ENCODE results near the gene SH3GL3. TPM values are rescaled to one million over a fixed set of nuclear protein-coding genes. Genes with fewer than 3 reads are reported as not detected.
A peak's percentile ranks its signal among the peaks of the same experiment; 100 is the strongest.

SH3GL3 gene
- total RNA-seq, 1 donor from 2014 or later = 0.26 TPM

DNA sequence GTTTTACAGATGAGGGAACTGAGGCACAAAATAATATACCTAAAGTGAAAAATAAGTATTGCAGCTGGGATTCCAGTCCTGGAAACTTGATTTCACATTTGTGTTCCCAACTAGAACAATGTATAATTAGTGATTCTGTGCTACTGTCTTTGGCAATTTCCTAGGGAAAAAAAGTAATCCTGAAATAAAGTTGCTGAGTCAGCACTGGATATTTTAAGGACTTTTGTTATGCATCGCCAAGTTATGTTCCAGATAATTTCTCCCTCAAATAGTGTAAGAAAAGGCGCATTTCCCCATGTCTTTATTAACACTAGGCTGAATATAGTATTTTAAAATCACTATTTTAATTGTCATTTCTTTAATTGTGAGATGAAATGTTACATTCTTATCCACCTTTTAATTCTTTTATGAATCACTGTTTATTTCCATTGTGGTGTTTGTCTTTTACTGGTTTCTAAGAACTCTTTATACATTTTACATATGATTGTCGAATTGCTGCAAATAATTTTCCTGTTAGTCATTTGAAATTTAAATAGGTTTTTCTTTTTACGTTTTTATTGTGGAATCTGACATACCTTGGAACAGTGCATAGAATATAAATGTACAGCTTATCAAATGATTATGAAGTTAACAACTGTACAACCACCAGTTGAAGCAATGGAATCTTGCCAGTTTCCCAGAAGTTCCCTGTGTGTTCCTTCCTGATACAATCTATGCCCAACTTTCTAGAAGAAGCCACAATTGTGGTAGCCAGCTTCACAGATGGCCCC, 56.6 kb downstream of the SH3GL3 start:
- DNase-seq (ENCODE audit: low spot score) = no peak

DNA sequence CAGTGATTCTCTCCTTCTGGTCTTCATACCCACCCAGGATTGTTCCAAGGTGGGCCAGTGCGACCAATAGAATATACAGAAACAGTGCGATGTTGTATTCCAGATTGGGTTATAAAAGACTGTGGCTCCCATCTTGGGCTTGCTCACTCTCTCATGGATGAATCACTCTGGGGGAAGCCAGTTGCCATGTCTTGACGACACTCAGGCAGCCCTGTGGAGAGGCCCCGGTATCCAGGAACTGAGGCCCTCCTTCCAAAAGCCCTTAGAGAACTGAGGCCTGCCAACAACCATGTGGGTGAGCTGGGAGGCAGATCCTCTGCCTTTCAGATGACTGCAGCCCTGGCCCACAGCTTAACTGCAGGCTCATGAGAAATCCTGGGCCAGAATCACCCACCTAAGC, 57.2 kb downstream of the SH3GL3 start:
- no peak for DNase-seq (ENCODE audit: low spot score)

DNA sequence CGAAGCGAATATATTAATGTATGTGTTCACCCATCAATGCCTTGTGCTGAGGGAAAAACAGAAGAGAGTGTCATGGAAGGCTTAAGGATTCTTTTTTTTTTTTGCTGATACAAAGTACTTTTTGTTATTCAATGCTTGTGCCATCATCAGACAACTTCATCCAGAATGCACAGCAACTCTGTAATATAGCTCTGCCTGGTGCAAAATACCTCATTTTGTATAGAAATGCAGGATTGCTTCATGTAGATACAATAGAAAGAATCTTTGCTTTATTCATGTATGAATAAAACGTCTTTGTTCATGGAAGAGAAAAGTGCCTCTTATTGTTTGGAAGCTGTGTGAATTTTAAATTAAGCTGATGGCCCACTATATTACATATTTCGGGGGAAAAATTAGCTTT, 62.9 kb downstream of the SH3GL3 start:
- no peak for DNase-seq (ENCODE audit: low spot score)

DNA sequence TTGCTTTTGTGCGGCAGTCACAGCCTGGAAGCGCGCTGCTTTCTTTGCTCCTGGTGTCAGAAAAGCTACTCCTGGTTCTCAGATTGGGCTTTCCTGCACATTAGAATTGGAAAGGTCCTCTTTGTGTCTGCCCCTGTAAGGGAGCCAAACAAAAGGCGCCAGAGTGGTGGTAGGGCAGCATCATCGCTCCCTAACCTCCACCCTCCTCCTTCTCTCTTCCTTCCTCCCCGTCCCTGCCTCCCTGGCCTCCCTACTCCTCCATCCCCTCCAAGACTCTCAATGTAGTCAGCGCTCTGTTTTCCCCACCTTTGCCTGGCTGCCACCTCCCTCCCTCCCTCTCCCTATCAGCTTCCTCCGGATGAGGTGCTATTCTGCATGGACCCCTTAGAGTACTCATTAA, 65.3 kb downstream of the SH3GL3 start:
- DNase-seq (ENCODE audit: low spot score) = no peak

DNA sequence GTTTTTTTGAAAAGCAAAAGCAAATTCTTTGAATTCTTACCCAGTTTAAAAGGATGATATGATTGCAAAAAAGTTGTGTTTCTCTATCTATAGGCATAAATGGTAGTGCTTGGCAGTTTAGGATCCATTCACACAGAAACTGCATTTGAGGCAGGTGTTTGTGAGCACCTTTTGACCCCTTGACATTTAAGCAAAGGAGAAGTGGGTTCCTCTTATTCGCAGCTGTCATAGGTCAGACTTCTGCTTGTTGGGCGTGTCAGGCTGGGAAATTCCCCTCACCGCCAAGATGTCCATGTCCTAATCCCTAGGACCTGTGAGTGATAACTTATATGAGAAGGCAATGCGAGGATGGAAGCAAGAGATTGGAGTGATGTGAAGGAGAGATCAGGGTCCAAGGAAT, 67.4 kb downstream of the SH3GL3 start:
- no peak for DNase-seq (ENCODE audit: low spot score)

DNA sequence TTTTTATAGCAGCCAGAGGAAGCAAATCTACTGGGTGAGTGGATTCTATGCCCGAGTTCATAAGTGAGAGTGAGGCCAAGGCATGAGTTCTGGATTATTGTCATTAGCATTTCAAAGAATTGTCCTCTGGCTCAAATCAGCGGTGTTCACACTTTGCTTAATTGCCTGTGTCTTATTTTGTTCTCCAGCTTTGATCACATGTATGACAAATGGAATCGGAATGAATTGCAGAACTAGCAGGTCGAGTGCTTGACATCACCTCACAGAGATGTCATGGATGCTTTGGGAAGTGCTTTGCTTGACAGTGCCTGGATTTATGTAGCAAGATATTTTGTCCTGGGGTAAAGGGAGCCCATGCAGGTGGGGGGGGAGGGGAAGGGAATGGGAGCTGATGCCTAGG, 68.0 kb downstream of the SH3GL3 start:
- no peak for DNase-seq (ENCODE audit: low spot score)

DNA sequence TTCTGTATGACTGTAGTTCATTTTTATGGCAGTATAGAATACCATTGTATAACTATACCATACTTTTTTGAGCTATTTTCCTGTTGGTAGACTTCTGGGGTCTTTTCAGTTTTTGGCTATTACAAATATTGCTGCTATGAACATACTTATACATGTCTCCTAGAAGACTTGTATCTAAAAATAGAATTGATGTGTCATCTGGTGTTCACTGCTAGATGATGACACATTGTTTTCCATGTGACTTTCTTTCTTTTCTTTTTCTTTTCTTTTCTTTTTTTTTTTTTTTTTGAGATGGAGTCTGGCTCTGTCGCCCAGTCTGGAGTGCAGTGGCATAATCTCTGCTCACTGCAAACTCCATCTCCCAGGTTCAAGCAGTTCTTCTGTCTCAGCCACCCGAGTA, 69.8 kb downstream of the SH3GL3 start:
- DNase-seq (ENCODE audit: low spot score) = no peak

DNA sequence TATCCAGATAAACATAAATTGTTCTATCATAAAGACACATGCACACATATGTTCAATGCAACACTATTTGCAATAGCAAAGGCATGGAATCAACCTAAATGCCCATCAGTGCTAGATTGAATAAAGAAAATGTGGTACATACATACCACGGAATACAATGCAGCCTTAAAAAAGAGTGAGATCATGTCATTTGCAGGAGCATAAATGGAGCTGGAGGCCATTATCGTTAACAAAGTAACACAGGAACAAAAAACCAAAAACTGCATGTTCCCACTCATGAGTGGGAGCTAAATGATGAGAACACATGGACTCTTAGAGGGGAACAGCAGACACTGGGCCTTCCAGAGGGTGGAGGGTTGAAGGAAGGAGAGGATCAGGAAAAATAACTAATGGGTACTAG, 79.2 kb downstream of the SH3GL3 start:
- DNase-seq (ENCODE audit: low spot score) = no peak

DNA sequence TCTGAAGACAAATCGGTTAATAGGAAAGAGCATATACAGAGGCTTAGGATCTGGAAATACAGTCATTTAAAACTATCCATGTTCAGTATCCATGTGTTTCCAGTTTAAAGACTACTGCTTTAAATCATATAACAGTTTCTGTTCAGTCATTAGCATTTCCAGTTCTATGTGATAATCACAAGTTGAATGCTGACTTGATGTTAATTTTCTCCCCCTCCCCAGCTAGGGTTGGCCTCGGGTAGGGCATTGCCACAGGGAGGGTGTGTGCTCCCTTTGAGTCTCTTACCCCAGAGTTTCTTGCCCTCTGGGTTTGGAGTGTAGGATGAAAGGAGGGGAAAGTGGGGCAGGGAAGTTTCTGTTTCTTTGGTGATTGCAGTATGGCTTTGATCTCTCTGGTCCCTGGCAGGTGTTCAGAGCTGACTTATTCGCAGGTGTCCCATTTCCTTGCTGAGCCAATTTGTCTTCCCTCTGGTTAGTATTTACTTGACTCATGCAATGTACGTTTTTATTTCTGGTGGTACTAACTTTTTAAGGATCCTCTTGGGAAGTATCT, 86.3 kb downstream of the SH3GL3 start:
- no peak for DNase-seq (ENCODE audit: low spot score)

DNA sequence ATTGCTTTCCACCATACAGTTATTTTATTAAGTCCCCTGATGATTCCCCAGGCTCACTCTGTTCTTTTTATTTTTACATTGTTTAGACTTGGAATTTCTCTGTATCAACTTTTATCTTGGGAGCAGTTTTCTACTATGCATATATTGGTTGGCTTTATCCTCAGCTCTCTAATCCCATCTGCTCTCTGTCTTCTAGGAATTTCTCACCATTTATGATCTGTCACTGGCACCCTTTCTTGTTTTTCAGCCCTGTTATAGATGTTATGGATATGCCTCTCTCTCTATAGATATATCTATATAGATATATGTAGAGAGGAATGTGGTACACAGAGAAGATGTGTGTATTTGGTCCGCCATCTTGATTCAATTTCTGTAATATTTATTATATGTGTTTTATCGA, 90.5 kb downstream of the SH3GL3 start:
- DNase-seq (ENCODE audit: low spot score) = no peak

DNA sequence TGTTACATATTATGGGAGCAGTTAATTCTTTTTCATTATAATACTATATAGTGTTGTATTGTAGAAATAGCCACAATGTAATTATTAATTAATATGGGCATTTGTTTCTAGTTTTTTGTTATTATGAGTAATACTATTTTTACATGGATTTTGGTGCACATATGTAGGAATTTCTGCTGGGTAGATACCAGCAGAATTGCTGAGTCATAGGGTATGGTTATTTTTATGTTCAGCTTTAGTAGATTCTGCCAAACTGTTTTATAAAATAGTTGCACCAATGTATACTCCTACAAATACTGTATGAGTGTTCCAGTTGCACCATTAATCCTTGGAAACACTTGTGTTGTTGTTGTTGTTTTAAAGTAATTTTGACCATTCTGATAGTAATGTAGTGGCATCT, 91.5 kb downstream of the SH3GL3 start:
- no peak for DNase-seq (ENCODE audit: low spot score)

DNA sequence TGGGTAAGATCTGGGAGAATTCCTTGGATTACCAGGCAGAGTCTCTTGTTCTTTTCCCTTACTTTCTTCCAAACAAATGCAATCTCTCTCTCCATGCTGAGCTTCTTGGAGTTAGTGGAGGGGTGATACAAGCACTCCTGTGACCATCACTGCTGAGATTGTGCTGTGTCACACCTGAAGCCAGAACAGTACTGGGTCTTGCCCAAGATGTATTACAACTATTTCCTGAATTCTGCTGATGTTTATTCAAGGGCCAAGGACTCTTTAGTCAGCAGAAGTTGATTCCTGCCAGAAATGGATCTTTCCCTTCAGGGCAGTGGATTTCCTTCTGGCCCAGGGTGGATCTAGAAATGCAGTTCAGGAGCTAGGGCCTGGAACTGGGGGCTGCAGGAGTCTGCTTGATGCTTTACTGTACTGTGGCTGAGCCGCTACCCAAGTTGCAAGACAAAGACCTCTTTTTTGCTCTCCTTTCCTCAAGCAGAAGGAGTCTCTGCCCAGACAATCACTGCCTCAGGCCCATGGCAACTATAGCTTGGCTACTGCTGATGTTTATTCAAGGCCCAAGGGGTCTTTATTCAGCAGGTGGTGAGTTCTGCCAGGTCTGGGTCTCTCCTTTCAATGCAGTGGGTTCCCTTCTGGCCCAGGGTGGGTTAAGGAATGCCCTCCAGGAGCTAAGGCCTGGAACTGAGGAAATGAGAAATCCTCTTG, 98.8 kb downstream of the SH3GL3 start:
- no peak for DNase-seq (ENCODE audit: low spot score)

DNA sequence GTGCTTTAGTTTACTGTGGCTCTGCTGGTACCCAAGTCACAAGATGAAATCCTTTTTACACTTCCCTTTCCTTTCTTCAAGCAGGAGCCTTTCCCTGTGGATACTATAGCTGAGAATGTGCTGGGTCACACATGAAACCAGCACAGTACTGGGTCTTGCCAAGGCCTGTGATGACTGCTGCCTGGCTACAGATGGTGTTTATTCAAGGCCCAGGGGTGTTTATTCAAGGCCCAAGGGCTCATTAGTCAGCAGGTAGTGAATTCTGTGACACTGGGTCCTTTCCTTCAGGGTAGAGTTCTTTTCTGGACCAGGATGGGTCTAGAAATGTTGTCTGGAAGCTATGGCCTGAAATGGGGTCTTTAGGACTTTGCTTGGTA, 99.4 kb downstream of the SH3GL3 start:
- DNase-seq (ENCODE audit: low spot score) = no peak

DNA sequence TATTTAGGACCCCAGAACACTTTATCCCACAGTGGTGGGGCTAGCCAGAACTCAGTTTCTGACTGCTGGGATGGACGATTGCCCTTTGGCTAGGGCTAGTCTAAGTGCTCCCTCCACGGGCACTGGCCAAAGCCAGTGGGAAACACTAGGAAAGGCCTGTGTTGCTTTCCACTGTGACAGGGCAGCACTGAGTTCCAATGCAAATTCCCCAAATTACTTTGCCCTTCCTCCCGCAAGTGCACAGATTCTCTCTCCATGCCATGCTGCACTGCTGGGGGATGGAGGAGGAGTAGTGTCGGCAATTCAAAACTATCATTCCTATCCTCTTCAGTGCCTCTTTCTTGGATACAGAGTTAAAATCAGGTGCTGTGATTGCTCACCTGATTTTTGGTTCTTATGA, 100.0 kb downstream of the SH3GL3 start:
- DNase-seq (ENCODE audit: low spot score) = no peak

DNA sequence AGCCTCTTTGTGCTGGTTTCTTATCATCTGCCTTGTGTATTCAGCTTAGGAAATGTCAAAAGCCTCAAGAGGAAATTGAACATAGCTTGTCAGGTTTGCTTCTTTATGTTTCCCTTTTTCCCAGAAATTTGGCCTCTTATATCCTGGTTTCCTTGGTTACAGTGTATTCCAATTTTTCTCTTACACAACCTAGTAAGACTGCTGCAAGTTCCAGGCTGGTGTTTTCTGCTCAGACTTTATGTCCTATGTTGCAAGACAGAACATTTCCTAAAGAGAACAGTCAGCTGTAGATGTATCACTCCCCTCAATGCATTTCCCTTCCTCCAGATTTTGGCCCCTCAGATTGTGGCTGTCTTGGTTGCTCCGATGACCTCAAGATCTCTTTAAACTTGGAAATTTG, 102.5 kb downstream of the SH3GL3 start:
- no peak for DNase-seq (ENCODE audit: low spot score)

DNA sequence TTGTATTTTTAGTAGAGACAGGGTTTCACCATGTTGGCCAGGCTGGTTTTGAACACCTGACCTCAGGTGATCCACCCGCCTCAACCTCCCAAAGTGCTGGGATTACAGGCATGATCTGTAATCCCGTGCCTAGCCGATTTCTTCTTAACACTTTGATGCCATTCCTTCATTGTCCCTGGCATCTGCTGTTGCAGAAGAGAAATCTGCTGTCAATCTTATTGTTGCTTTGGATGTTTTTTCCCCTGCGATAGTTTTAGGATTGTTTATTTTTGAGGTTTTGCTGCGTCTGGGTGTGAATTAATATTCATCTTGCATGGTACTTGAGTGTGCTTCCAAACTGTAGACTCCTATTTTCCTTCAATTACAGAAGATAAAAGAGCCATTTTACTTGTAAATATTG, 107.4 kb downstream of the SH3GL3 start:
- DNase-seq (ENCODE audit: low spot score) = no peak

DNA sequence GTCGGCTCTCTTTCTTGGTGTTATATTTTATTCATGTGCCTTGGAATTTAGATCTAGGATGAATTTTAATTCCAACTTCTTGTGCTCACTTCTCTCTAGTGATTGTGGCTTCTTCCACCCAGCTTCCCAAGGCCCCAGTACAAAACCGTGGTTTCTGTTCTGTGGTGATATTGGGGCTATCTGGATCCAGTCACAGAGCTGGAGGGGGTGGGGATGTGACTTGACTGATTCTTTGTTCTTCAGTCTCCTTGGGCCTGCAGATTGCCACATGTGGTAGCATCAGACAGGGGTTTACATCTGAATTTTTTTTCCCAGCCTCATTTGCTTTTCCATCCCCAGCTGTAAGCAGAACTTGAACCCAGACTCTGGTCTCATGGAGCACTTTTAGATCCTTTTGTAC, 108.2 kb downstream of the SH3GL3 start:
- no peak for DNase-seq (ENCODE audit: low spot score)

DNA sequence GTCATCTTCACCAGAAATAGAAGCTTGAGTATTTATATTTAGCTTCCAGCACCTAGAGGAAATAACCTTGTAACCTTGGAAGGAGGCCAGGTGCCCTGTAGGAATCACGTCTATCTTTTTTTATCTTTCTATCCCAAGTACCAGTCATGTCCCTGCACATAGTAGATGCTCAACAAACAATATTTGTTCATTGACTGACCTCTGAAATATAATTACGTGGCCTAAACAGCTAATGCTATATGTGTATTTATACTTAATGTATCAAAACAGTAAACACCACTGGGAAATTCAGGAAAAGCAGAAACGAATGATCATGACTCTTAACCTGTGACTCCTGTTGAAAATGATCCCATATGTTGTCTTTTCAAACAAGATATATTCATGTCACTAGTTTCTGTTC, 108.9 kb downstream of the SH3GL3 start:
- no peak for DNase-seq (ENCODE audit: low spot score)

DNA sequence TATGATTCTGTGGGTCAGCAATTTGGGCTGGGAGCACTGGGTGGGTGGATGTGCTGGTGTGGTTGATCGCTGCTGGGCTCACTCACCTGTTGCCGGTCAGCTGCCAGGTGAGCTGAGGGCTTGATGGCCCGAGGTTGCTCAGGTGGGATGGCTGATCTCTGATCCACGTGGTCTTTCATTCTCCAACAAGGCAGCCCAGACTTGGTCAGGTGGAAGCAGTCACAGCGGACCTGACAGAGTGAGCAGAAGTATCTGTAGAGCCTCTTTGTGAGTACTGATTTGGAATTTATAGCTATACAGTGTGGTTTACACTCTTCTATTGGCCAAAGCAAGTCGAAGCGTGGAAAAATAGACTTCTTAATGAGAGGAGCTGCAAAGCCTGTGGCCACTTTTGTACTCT, 109.6 kb downstream of the SH3GL3 start:
- no peak for DNase-seq (ENCODE audit: low spot score)

DNA sequence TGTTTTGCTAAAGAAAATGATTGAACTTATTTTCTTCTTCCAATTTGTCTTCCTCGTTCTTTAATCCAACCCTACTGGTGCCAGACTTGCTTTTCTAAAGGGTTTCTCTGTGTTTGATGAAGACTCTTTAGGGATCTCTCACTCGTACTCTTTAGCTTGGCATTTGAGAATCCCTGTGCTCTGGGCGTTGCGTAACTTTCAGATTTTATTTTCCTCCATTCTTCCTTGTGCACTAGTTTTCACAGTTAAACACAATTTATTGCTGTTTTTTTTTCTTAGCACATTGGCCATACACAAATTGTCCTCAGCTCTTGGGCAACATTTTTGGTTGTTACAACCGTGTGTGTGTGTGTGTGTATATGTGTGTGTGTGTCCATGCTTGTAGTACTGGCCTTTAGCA, 111.0 kb downstream of the SH3GL3 start:
- DNase-seq (ENCODE audit: low spot score) = no peak

DNA sequence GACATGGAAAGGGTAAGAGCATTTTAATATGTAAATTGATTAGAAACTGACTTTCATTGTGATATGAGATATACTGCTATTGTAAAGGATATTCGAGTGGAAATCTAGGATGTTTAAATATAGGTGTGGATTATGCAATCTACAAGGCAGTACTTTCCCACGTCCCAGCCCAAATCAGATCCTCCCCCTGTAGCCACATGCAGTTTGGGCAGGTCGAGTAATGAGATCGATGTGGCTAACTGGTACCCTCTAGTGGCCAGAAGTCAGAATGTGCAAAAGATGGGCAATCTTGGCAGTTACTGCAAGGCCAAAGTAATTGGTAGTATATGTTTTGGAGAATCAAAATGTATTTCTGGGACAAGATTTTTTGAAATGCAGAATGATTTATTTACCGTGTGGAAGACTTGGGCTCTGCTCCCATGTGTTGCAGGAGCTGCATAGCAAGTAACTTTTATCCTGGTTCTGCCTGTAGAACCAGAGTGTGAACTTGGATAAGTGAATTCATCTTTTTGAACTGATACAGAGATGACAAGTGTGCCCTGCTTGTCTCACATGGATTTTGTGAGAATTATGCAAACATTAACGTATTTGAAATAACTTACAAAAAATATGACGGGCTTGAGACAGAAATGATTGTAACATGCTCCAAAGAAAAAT, 112.3 kb downstream of the SH3GL3 start:
- peak; percentile 62 for DNase-seq (ENCODE audit: low spot score)

DNA sequence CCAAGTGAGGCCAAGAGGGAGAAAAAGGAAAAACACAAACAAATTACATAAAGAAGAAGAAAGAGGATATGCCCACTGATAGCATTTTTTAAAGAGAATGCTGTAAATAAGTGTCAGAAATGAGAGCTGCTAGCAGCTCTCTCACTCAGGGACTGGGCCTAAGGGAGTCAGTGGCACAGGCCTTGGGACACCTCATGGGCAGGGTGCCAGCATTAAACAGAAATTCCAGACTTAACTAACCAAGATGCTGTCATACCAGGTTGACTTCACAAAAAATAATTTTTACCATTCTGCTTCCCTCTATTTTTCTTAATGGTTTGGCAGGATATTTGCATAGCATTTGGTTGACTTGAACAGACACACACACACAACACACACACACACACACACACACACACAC, 114.5 kb downstream of the SH3GL3 start:
- no peak for DNase-seq (ENCODE audit: low spot score)

DNA sequence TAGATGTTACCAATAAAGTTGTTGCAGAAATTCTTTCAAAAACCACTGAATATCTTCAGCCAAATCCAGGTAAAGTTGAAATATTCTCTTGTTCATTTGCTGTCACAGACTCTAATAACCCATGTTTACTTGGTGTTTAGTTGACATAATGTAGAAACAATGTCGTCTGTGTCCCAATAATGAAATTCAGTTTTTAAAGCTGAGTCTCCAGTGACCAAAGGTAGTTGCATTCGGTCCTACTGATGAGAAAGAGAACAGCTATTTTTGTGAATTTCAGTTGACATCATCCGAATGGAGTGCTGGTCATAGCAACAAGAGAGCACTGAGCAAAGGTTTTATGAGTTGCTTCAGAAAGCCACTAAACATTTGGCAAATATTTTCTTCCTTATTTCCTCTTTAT, 118.0 kb downstream of the SH3GL3 start:
- no peak for DNase-seq (ENCODE audit: low spot score)

Measured in ureter (tissue), 1 donor.